Effector memory CD8-positive, alpha-beta T cell (primary cell): ENCODE results near the gene SUN1.

Source experiments
- ATAC-seq: fragments of 150-1000 bp; cut with Tn5 transposase; replicated peaks from 2 replicates; pipeline ENCODE4 v1.10.0; 2021; ENCODE audit warnings: mild to moderate bottlenecking, moderate library complexity
- DNase-seq, 3 experiments: peaks; one replicate each; pipeline ENCODE4 v3.0.0; 2021
- H3K27ac Mint-ChIP-seq, 2 donors: one replicate each; pipeline ENCODE4 v1.8.0; 2022; ENCODE audit warnings: mild to moderate bottlenecking in 2 of 2, mixed read lengths in 2 of 2, moderate library complexity in 2 of 2
- H3K27me3 Mint-ChIP-seq, 2 donors: one replicate each; pipeline ENCODE4 v1.8.0; 2022; ENCODE audit warnings: mixed read lengths in 2 of 2
- H3K36me3 Mint-ChIP-seq: one replicate; pipeline ENCODE4 v1.8.0; 2022; ENCODE audit warnings: mild to moderate bottlenecking, moderate library complexity, mixed read lengths; ENCODE audit not compliant: insufficient read depth
- H3K4me1 Mint-ChIP-seq, 2 donors: one replicate each; pipeline ENCODE4 v1.8.0; 2022; ENCODE audit warnings: low read depth in 2 of 2, mixed read lengths in 2 of 2
- H3K4me3 Mint-ChIP-seq, 2 donors: one replicate each; pipeline ENCODE4 v1.8.0; 2022; ENCODE audit warnings: mild to moderate bottlenecking in 2 of 2, mixed read lengths in 2 of 2, moderate library complexity in 2 of 2
- H3K9me3 Mint-ChIP-seq, 2 donors: one replicate each; pipeline ENCODE4 v1.8.0; 2022; ENCODE audit warnings: mixed read lengths in 2 of 2

SUN1 gene

DNA sequence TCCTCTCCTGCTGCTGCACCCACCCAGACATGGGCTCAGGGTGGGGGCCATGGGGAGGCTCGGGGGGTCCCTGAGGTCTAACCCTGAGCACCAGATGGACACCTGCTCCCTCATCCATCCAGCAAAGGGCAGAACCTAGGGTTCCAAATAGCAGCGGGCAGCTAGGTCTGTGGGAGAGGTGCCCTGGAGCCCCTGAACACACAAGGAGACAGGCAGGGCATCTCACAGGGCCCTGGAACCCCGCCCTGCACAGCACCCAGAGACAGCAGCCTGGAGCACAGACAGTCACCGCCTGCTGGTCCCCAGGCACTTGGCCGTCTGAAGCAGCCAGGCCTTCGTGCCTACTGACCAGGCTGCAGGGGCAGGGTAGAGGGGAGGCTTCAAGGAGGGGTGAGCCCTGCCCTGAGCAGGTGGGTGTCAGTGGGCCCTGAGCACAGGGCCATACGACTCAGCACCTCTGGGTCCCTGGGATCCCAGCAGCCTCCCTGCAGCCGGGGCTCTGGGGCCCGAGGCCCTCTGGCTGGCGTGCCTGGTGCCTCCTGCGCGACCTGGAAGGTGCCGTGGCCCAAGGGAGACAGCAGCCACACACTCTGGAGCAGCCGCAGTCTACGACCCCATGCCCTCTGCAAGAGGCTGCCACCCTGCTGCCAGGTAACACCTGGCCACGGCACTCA lies 82.4 kb downstream of the SUN1 start:
- no peak for DNase-seq
- Mint-ChIP-seq H3K4me1 (peaks cover 17 to 22% of the 10 kb centered on the region in 2 donors), H3K36me3 (peaks cover 15% of the 10 kb centered on the region), H3K27ac (peak overlapping the region; percentile 36 to 66), H3K27me3 (no peaks in the 10 kb centered on the region), H3K9me3 (no peaks in the 10 kb centered on the region), H3K4me3 (no peak overlapping the region)
- ATAC-seq = no peak

DNA sequence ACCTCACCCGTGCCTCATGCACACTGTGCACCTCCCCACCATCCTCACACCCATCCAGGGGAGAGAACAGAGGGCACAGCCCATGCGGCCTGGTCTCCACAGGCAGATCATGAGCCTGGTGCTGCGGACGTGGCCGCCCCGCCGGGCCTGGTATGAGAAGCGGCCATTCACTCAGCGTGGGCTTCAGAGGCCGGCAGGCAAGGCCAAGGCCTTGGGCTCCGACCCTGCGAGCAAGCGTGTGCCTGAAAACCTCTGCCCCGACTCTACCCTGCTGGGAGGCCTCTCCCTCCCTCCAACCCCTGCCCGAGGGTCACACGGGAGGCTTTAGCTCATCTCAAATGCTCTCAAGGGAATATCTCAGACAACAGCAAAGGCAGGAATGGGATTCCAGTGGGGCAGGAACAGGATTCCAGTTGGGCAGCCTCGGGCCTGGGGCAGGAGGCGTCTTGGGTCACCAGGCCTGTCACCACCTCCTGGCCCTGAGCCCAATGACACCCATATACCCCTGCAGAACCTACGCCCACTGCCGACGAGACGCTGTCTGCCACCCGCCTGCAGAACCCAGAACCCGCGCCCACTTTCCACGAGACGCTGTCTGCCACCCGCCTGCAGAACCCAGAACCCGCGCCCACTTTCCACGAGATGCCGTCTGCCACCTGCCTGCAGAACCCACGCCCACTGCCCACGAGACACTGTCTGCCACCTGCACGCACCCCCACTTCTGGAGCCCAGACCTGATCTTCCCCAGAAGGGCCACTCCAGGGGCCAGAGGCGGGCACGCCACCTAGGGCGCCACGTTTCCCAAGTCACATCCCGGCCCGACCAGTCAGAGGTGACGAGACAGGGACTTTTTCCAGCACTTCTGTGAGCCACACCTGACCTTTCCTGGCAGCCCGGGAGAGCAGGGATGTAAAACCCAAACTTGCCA lies 83.3 kb downstream of the SUN1 start:
- no peak for DNase-seq
- Mint-ChIP-seq H3K27ac (peak overlapping the region; percentile 36 to 66), H3K36me3 (peaks cover 8% of the 10 kb centered on the region)

DNA sequence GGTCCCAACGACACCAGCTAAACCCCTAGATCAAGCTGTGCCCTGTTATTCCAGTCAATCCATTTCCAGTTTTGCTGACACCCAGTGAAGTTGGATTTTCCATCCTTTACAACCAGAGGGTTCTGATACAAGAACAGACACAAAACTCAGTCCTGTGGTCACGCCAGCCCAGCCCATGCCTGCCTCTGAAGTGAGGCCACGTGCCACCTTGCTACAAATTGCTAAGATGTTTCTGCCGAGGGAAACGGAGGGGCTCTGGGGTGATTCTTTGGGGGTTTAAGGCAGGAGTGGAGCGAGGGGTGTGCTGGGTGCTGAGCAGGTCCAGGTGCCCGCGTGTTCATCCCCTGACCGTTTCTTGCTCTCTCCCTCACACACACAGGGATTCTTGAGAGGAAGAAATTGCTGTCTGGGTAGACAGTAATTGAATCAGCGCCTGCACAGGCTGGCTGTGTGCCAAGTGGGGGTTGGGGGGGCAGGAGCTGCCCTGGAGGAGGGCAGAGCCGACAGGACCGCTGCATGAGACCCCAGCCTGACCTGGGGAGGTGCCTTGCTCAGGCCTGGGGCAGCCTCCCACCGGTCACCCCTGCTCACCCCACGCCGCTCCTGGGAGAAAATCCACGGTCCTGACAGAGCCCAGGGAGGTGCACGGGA lies 84.1 kb downstream of the SUN1 start:
- Mint-ChIP-seq H3K9me3 (no peaks in the 10 kb centered on the region), H3K27ac (peak overlapping the region; percentile 36 to 66), H3K4me1 (peaks cover 17 to 26% of the 10 kb centered on the region in 2 donors), H3K27me3 (no peaks in the 10 kb centered on the region), H3K4me3 (no peak overlapping the region), H3K36me3 (peaks cover 15% of the 10 kb centered on the region)
- DNase-seq = no peak
- ATAC-seq = no peak

More for the DNA sequence above, 83.3 kb downstream of the SUN1 start:
- Mint-ChIP-seq H3K27me3 (no peaks in the 10 kb centered on the region), H3K9me3 (no peaks in the 10 kb centered on the region), H3K4me3 (no peak overlapping the region), H3K4me1 (peaks cover 17 to 20% of the 10 kb centered on the region in 2 donors)
- peak; percentile 17 for ATAC-seq

DNA sequence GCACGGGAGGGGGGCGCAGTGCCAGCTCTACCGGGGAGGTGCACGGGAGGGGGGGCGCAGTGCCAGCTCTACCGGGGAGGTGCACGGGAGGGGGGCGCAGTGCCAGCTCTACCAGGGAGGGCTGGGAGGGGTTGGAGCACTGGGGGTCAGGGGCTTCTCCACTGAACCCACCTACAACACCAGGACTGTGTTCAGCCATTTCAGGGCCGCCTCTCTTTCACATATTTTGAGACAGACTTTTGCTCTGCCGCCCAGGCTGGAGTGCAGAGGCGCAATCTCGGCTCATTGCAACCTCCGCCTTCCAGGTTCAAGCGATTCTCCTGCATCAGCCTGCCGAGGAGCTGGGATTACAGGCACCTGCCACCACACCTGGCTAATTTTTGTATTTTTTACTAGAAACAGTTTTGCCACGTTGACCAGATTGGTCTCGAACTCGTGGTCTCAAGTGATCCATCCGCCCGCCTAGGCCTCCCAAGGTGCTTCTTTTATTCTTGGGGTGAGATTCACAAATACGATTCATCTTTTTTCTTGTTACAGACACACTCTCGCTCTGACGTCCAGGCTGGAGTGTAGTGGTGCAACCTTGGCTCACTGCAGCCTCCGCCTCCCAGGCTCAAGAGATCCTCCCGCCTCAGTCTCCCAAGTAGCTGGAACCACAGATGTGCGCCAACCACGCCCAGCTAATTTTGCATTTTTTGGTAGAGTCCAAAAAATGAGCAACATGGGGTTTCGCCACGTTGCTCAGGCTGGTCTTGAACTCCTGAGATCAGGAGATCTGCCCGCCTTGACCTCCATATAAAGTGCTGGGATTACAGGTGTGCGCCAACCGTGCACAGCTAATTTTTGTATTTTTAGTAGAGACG lies 85.2 kb downstream of the SUN1 start:
- H3K4me1 Mint-ChIP-seq = peaks cover 18 to 29% of the 10 kb centered on the region in 2 donors
- no peak for ATAC-seq
- no peak overlapping the region for H3K27ac Mint-ChIP-seq
- no peak for DNase-seq
- H3K27me3 Mint-ChIP-seq = no peaks in the 10 kb centered on the region
- peaks cover 16% of the 10 kb centered on the region for H3K36me3 Mint-ChIP-seq
- H3K4me3 Mint-ChIP-seq = no peak overlapping the region
- H3K9me3 Mint-ChIP-seq = no peaks in the 10 kb centered on the region

DNA sequence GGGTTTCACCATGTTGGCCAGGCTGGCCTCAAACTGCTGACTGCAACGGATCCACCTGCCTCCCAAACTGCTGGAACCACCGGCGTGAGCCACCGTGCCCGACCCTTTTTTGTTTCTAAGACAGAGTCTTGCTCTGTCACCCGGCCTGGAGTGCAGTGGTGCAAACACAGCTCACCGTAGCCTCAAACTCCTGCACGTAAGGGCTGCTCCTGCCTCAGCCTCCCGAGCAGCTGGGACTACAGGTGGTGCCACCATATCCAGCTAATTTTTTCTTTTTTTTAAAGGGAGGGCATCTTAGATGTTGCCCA lies 85.8 kb downstream of the SUN1 start:
- no peaks in the 10 kb centered on the region for H3K9me3 Mint-ChIP-seq
- DNase-seq (no peak), ATAC-seq (no peak)
- peaks cover 22 to 33% of the 10 kb centered on the region in 2 donors for H3K4me1 Mint-ChIP-seq
- no peak overlapping the region for H3K27ac Mint-ChIP-seq
- H3K36me3 Mint-ChIP-seq = peaks cover 16% of the 10 kb centered on the region
- H3K4me3 Mint-ChIP-seq = no peak overlapping the region
- H3K27me3 Mint-ChIP-seq = no peaks in the 10 kb centered on the region

DNA sequence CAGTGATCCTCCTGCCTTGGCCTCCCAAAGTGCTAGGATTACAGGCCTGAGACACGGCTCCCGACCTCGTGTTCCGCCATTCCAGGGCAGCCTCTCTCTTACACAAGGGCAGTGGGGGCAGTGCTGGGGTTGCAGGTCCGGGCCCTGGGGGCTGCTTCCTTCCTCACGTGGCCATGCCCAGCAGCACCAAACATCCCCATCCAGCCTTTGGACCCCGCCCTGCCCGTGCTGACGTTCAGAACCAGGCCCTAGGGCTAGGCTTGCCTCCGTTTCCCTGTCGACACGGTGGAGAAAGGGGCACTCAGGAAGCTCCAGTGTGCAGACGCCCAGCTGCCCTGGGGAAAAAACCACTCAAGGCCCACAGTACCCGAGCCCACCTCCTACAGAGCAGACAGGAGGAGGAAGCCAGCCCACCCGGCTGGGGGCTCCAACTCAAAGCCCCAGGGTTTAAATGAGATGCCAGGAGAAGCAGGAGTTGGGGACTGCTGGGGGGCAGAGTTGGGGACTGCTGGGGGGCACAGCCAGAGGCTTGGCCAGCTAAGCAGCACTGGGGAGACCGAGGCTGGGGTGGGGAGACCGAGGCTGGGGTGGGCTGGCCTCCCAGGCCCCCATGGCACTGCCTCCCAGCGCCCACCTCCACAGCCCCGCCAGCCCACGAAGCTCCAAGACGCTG lies 86.3 kb downstream of the SUN1 start:
- Mint-ChIP-seq H3K4me3 (no peak overlapping the region), H3K27ac (peak overlapping the region in 1 of 2 donors; percentile 60), H3K9me3 (no peaks in the 10 kb centered on the region), H3K36me3 (peaks cover 21% of the 10 kb centered on the region), H3K4me1 (peaks cover 27 to 38% of the 10 kb centered on the region in 2 donors), H3K27me3 (no peaks in the 10 kb centered on the region)
- DNase-seq = no peak
- no peak for ATAC-seq

DNA sequence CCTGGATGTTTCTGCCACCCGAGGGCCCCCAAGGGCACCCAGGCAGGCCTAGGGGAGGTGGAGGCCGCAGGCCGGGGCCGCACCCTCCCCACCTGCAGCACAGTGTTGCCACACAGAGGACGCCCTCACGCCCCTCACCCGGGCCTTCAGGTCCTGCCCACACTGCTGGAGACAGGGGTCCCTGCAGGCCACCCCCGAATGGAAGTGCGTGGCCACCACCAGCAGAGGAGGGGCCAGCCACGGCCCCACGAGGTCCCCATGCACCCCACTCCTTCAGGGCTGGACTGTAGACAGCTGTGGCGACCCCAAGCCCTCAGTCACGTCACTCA lies 86.8 kb downstream of the SUN1 start:
- H3K27ac Mint-ChIP-seq = peak overlapping the region; percentile 59 to 73
- ATAC-seq = no peak
- peaks cover 27 to 38% of the 10 kb centered on the region in 2 donors for H3K4me1 Mint-ChIP-seq
- peaks cover 22% of the 10 kb centered on the region for H3K36me3 Mint-ChIP-seq
- H3K4me3 Mint-ChIP-seq = peak overlapping the region in 1 of 2 donors; percentile 0
- no peaks in the 10 kb centered on the region for H3K27me3 Mint-ChIP-seq
- no peak for DNase-seq
- no peaks in the 10 kb centered on the region for H3K9me3 Mint-ChIP-seq

DNA sequence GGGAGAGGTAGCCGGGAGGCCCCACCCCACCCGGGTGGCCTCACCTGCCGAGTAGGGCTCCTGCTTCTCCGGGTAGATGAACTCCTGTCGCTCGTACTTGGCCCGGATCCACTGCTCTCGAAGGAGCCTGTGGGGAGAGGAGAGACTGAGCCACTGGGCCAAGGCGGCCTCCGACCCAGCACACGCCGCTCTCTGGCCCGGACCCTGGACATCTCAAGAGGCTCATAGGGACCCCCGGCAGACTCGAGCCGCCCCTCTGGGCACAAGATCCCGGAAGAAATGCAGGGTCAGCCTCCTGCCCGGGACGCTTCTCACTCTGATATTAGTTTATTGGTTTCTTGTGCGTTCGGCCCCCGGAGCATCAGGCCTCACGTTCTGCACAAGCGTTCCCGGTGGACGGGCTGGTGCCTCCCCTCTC lies 87.7 kb downstream of the SUN1 start:
- no peak for ATAC-seq
- H3K27me3 Mint-ChIP-seq = no peaks in the 10 kb centered on the region
- no peaks in the 10 kb centered on the region for H3K9me3 Mint-ChIP-seq
- peaks cover 32 to 38% of the 10 kb centered on the region in 2 donors for H3K4me1 Mint-ChIP-seq
- H3K4me3 Mint-ChIP-seq = no peak overlapping the region
- H3K36me3 Mint-ChIP-seq = peaks cover 26% of the 10 kb centered on the region
- H3K27ac Mint-ChIP-seq = peak overlapping the region; percentile 59 to 73
- DNase-seq = no peak

DNA sequence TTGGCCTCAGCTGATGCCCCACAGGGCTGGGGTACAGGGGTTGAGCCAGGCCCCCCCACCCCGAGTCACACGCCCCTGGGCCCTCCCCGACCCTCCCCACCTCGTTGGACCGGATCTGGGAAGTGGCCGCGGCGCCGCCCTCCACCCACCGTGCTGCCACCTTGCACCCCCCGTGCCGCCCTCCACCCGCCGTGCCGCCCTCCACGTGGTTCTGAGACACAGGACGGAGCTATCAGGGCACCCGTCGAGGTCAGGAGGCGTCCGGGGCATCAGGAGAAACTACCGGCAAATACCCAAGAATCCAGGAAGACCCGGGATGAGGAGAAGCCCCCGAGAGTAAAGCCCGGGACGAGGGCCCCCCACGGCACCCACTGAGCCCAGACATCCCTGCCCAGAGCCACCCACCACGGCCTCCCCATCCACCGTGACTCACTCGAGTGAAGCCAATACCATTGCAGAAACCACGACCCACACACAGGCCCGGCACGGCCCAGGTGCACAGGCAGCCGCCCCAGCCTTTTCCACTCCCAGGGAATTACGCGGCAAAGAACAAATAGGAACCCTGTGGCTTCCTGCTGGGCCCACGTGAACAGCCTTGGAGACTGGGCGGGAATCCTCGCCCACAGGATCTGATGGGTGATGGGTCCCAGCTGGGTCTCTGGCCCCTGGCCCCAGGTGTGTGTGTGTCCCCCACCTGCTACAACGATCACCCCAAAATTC lies 88.2 kb downstream of the SUN1 start:
- peak overlapping the region in 1 of 2 donors; percentile 84 for H3K4me3 Mint-ChIP-seq
- H3K27ac Mint-ChIP-seq = peak overlapping the region; percentile 92 to 95
- H3K27me3 Mint-ChIP-seq = no peaks in the 10 kb centered on the region
- no peaks in the 10 kb centered on the region for H3K9me3 Mint-ChIP-seq
- DNase-seq = no peak
- H3K4me1 Mint-ChIP-seq = peaks cover 34 to 37% of the 10 kb centered on the region in 2 donors
- peaks cover 26% of the 10 kb centered on the region for H3K36me3 Mint-ChIP-seq
- no peak for ATAC-seq

DNA sequence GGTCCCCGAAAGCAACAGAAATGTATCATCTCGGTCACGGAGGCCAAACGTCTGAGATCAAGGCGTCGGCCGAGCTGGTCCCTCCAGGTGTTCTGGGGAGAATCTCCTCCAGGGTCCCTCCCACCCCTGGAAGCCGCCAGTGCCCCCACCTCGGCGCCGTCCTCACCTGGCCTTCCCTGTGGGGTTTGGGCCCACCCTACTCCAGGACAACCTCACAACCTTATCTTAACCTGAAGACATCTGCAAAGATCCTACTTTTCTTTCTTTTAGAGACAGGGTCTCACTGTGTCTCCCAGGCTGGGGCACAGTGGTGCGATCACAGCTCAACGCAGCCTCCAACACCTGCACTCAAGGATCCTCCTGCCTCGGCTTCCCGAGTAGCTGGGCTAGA lies 88.8 kb downstream of the SUN1 start:
- Mint-ChIP-seq H3K27ac (peak overlapping the region; percentile 92 to 95), H3K27me3 (no peaks in the 10 kb centered on the region), H3K4me1 (peaks cover 35 to 36% of the 10 kb centered on the region in 2 donors), H3K36me3 (peaks cover 25% of the 10 kb centered on the region), H3K9me3 (no peaks in the 10 kb centered on the region), H3K4me3 (peak overlapping the region; percentile 84 to 91)
- DNase-seq (no peak), ATAC-seq (no peak)

DNA sequence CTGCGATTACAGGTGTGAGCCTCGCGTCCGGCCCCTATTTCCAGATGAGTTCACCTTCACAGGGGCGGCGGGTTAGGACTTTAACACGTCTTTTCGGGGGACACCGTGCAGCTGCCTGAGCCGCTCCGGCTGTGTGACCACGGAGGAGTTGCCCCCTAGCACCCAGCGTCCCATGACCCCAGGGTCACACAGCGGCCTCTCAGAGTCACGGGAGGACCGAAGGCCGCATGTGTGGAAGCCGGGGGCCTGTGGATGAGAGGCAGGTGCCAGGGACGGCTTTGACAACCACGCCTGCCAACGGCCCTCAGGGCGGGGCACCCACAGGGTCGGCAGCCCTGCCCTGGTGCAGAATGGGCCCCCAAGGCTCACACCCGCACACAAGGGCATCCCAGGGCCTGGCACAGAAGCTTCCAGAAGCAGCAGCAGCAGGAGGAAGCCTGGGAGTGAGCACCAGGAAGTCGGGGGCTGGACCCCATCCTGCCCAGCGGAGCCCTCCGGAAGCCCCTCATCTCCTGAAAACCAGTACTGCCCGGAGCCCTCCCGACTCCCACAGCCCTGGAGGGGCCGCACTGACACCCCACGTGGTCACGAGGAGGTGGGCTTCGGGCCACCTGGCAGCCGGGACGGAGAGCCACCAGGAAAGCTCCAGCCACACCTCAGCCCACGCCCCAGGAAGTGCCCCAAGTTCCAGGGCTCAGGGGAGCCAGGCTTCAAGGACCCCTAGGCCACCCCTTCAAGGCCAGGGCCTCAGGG lies 89.5 kb downstream of the SUN1 start:
- H3K9me3 Mint-ChIP-seq = no peaks in the 10 kb centered on the region
- DNase-seq (no peak), ATAC-seq (no peak)
- H3K36me3 Mint-ChIP-seq = peaks cover 25% of the 10 kb centered on the region
- H3K4me3 Mint-ChIP-seq = peak overlapping the region; percentile 84 to 91
- no peaks in the 10 kb centered on the region for H3K27me3 Mint-ChIP-seq
- peak overlapping the region; percentile 92 to 95 for H3K27ac Mint-ChIP-seq
- peaks cover 30 to 36% of the 10 kb centered on the region in 2 donors for H3K4me1 Mint-ChIP-seq
